OCI-M2 (cell line): ENCODE measurements around the gene GPR31.
"Not testable (repeated sequence)": the region's sequence is repeated elsewhere in the genome, so short reads cannot be mapped to it uniquely, and the experiment has no call there.

ENCODE experiments used
- DNase-seq: peaks from one replicate; lab custom pipeline; 2025; ENCODE audit not compliant: unreplicated experiment; lab: John Stamatoyannopoulos, UW

The GPR31 gene

GRCh38 chr6:167167699-167168098, 9.9 kb upstream of the GPR31 start:
- not testable (repeated sequence) for DNase-seq

GRCh38 chr6:167165858-167166471, 8.2 kb upstream of the GPR31 start:
- no peak for DNase-seq

GRCh38 chr6:167164261-167164660, 6.5 kb upstream of the GPR31 start:
- no peak for DNase-seq

GRCh38 chr6:167163476-167164011, 5.8 kb upstream of the GPR31 start:
- no peak for DNase-seq

- DNase-seq, result no peak
These were observed 4.8 kb upstream of the GPR31 start for GRCh38 chr6:167162591-167162990.

GRCh38 chr6:167161851-167162467, 4.2 kb upstream of the GPR31 start:
- DNase-seq, result no peak

- no peak for DNase-seq
These were observed 366 bp downstream of the GPR31 start for GRCh38 chr6:167157414-167157813.

- DNase-seq, result no peak
These were observed 2.9 kb downstream of the GPR31 start for GRCh38 chr6:167154895-167155294.

GRCh38 chr6:167154291-167154690, 3.5 kb downstream of the GPR31 start:
- DNase-seq, result no peak

- no peak for DNase-seq
These were observed 4.2 kb downstream of the GPR31 start for GRCh38 chr6:167153521-167153959.

GRCh38 chr6:167152862-167153261, 4.9 kb downstream of the GPR31 start:
- DNase-seq, result no peak

GRCh38 chr6:167151648-167152047, 6.1 kb downstream of the GPR31 start:
- no peak for DNase-seq

GRCh38 chr6:167150941-167151549, 6.7 kb downstream of the GPR31 start:
- DNase-seq, result no peak

- DNase-seq, result no peak
These were observed 8.8 kb downstream of the GPR31 start for GRCh38 chr6:167148997-167149396.

GRCh38 chr6:167148021-167148420, 9.8 kb downstream of the GPR31 start:
- DNase-seq, result no peak

- DNase-seq, result no peak
These were observed 10.8 kb downstream of the GPR31 start for GRCh38 chr6:167146977-167147376.

- DNase-seq, result no peak
These were observed 11.6 kb downstream of the GPR31 start for GRCh38 chr6:167146135-167146534.

- DNase-seq, result no peak
These were observed 12.3 kb downstream of the GPR31 start for GRCh38 chr6:167145461-167145860.

GRCh38 chr6:167143041-167143440, 14.7 kb downstream of the GPR31 start:
- no peak for DNase-seq

- no peak for DNase-seq
These were observed 15.4 kb downstream of the GPR31 start for GRCh38 chr6:167142433-167142761.

- no peak for DNase-seq
These were observed 15.9 kb downstream of the GPR31 start for GRCh38 chr6:167141667-167142432.
